Measurements from ENCODE around the gene RAB15.

GRCh38 chr14:64920465-64920864, 51.7 kb downstream of the RAB15 start:
- no peak for TF ChIP-seq CTCF (IDR thresholded peaks at IDR 0.05; ENCODE audit: low read depth, low read length)
- TF ChIP-seq EZH2phosphoT487 (IDR thresholded peaks at IDR 0.05; ENCODE audit: low read depth) = no peak
